A549 (cell line): Measurements from ENCODE around the gene NDUFA13. TPM values are rescaled to one million over a fixed set of nuclear protein-coding genes. Genes with fewer than 3 reads are reported as not detected.

Source experiments
- polyA plus RNA-seq, 4 experiments: library from polyadenylated mRNA; depleted of rRNA in 3 of 4; stranded (reverse); fragments of >200 nt; fragmentation: RNase III in 1 of 4; extraction: RNeasy Plus Mini Kit Qiagen cat#74134 plus additional on column Dnase treatment in 1 of 4; gene quantifications; 2 replicates in 3 of 4; 3 replicates in 1 of 4; pipeline ENCODE4 v1.2.3, GENCODE V29; 2011 to 2017

Gene NDUFA13
- polyA plus RNA-seq, 2 of the 4 experiments (the other 2 are of a cell fraction): 197 to 253 TPM

Other genes with a start within 250 kb of the NDUFA13 start
- 0.45 and 0.62 TPM in 2 replicates for gene TM6SF2, start 242.9 kb upstream of the NDUFA13 start, polyA plus RNA-seq (2011; rRNA removed)
- 0.54 to 0.88 TPM (median 0.65 TPM) in 3 replicates for gene TM6SF2, start 242.9 kb upstream of the NDUFA13 start, polyA plus RNA-seq (2017; fragmentation: RNase III; extraction: RNeasy Plus Mini Kit Qiagen cat#74134 plus additional on column Dnase treatment)
- gene SUGP1, start 195.7 kb upstream of the NDUFA13 start, polyA plus RNA-seq (2011; rRNA removed): 17.6 and 21.9 TPM in 2 replicates
- 27.4 to 30.0 TPM (median 30.0 TPM) in 3 replicates for gene SUGP1, start 195.7 kb upstream of the NDUFA13 start, polyA plus RNA-seq (2017; fragmentation: RNase III; extraction: RNeasy Plus Mini Kit Qiagen cat#74134 plus additional on column Dnase treatment)
- 8.5 and 14.0 TPM in 2 replicates for gene MAU2, start 195.4 kb upstream of the NDUFA13 start, polyA plus RNA-seq (2011; rRNA removed)
- 10.0 to 11.6 TPM (median 11.5 TPM) in 3 replicates for gene MAU2, start 195.4 kb upstream of the NDUFA13 start, polyA plus RNA-seq (2017; fragmentation: RNase III; extraction: RNeasy Plus Mini Kit Qiagen cat#74134 plus additional on column Dnase treatment)
- 12.5 and 25.2 TPM in 2 replicates for gene GATAD2A, start 110.5 kb upstream of the NDUFA13 start, polyA plus RNA-seq (2011; rRNA removed)
- gene GATAD2A, start 110.5 kb upstream of the NDUFA13 start, polyA plus RNA-seq (2017; fragmentation: RNase III; extraction: RNeasy Plus Mini Kit Qiagen cat#74134 plus additional on column Dnase treatment): 28.4 to 29.3 TPM (median 28.9 TPM) in 3 replicates
- gene TSSK6, start 677 bp upstream of the NDUFA13 start, polyA plus RNA-seq (2011; rRNA removed): 1.8 and 2.1 TPM in 2 replicates
- 0.89 to 1.4 TPM (median 1.1 TPM) in 3 replicates for gene TSSK6, start 677 bp upstream of the NDUFA13 start, polyA plus RNA-seq (2017; fragmentation: RNase III; extraction: RNeasy Plus Mini Kit Qiagen cat#74134 plus additional on column Dnase treatment)
- gene YJEFN3, start 12.7 kb downstream of the NDUFA13 start, polyA plus RNA-seq (2011; rRNA removed): 2.3 and 3.2 TPM in 2 replicates
- gene YJEFN3, start 12.7 kb downstream of the NDUFA13 start, polyA plus RNA-seq (2017; fragmentation: RNase III; extraction: RNeasy Plus Mini Kit Qiagen cat#74134 plus additional on column Dnase treatment): 7.2 to 8.4 TPM (median 7.5 TPM) in 3 replicates
- gene CILP2, start 22.0 kb downstream of the NDUFA13 start, polyA plus RNA-seq (2011; rRNA removed): 0.15 and 0.17 TPM in 2 replicates
- 0.15 to 0.17 TPM (median 0.17 TPM) in 3 replicates for gene CILP2, start 22.0 kb downstream of the NDUFA13 start, polyA plus RNA-seq (2017; fragmentation: RNase III; extraction: RNeasy Plus Mini Kit Qiagen cat#74134 plus additional on column Dnase treatment)
- gene PBX4, start 102.5 kb downstream of the NDUFA13 start, polyA plus RNA-seq (2011; rRNA removed): 0.41 and 0.70 TPM in 2 replicates
- 0.90 to 1.6 TPM (median 1.4 TPM) in 3 replicates for gene PBX4, start 102.5 kb downstream of the NDUFA13 start, polyA plus RNA-seq (2017; fragmentation: RNase III; extraction: RNeasy Plus Mini Kit Qiagen cat#74134 plus additional on column Dnase treatment)
- 1.5 and 2.2 TPM in 2 replicates for gene LPAR2, start 112.0 kb downstream of the NDUFA13 start, polyA plus RNA-seq (2011; rRNA removed)
- 3.8 to 5.2 TPM (median 4.4 TPM) in 3 replicates for gene LPAR2, start 112.0 kb downstream of the NDUFA13 start, polyA plus RNA-seq (2017; fragmentation: RNase III; extraction: RNeasy Plus Mini Kit Qiagen cat#74134 plus additional on column Dnase treatment)
- gene GMIP, start 127.4 kb downstream of the NDUFA13 start, polyA plus RNA-seq (2011; rRNA removed): 1.4 and 1.5 TPM in 2 replicates
- 4.1 to 5.1 TPM (median 4.3 TPM) in 3 replicates for gene GMIP, start 127.4 kb downstream of the NDUFA13 start, polyA plus RNA-seq (2017; fragmentation: RNase III; extraction: RNeasy Plus Mini Kit Qiagen cat#74134 plus additional on column Dnase treatment)
- 10.8 and 13.7 TPM in 2 replicates for gene ATP13A1, start 147.5 kb downstream of the NDUFA13 start, polyA plus RNA-seq (2011; rRNA removed)
- gene ATP13A1, start 147.5 kb downstream of the NDUFA13 start, polyA plus RNA-seq (2017; fragmentation: RNase III; extraction: RNeasy Plus Mini Kit Qiagen cat#74134 plus additional on column Dnase treatment): 24.6 to 30.1 TPM (median 29.9 TPM) in 3 replicates
- gene ZNF101, start 152.6 kb downstream of the NDUFA13 start, polyA plus RNA-seq (2011; rRNA removed): 5.8 and 7.4 TPM in 2 replicates
- 4.1 to 5.2 TPM (median 4.9 TPM) in 3 replicates for gene ZNF101, start 152.6 kb downstream of the NDUFA13 start, polyA plus RNA-seq (2017; fragmentation: RNase III; extraction: RNeasy Plus Mini Kit Qiagen cat#74134 plus additional on column Dnase treatment)
- 2.8 and 2.9 TPM in 2 replicates for gene ZNF14, start 216.9 kb downstream of the NDUFA13 start, polyA plus RNA-seq (2011; rRNA removed)
- 1.6 to 1.8 TPM (median 1.6 TPM) in 3 replicates for gene ZNF14, start 216.9 kb downstream of the NDUFA13 start, polyA plus RNA-seq (2017; fragmentation: RNase III; extraction: RNeasy Plus Mini Kit Qiagen cat#74134 plus additional on column Dnase treatment)